Activated CD8-positive, alpha-beta memory T cell treated with anti-CD3 and anti-CD28 coated beads for 24 hours (primary cell): ENCODE results near the gene GJD4.
A peak's percentile ranks its signal among the peaks of the same experiment; 100 is the strongest.

Experiments used
- DNase-seq: peaks from one replicate; pipeline ENCODE4 v3.0.0-alpha.2; 2020

The GJD4 gene, protein sequence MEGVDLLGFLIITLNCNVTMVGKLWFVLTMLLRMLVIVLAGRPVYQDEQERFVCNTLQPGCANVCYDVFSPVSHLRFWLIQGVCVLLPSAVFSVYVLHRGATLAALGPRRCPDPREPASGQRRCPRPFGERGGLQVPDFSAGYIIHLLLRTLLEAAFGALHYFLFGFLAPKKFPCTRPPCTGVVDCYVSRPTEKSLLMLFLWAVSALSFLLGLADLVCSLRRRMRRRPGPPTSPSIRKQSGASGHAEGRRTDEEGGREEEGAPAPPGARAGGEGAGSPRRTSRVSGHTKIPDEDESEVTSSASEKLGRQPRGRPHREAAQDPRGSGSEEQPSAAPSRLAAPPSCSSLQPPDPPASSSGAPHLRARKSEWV

DNA sequence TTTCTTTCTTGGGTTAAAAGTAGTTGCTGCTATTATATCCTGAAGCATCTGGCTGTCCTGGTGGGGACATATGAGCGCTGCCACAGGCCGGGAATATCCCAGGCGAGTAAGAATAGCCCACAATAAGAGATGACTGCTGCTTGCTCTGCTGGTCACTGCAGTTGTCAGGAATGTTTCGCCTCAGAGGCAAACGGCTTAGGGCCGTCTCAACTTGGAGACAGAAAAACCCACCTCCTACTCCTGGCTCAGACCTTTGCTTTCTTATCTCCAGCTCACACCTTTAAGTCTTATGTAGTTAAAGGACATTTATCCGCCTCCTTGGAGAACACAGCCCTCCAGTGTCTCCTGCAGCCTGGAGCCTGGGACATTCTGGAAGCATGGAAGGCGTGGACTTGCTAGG is at the start of gene GJD4:
GJD4 (plus strand) TSS at position 151 of the 400 bp plus-strand sequence; CDS start at position 378, 227 bp downstream.
- no peak for DNase-seq

DNA sequence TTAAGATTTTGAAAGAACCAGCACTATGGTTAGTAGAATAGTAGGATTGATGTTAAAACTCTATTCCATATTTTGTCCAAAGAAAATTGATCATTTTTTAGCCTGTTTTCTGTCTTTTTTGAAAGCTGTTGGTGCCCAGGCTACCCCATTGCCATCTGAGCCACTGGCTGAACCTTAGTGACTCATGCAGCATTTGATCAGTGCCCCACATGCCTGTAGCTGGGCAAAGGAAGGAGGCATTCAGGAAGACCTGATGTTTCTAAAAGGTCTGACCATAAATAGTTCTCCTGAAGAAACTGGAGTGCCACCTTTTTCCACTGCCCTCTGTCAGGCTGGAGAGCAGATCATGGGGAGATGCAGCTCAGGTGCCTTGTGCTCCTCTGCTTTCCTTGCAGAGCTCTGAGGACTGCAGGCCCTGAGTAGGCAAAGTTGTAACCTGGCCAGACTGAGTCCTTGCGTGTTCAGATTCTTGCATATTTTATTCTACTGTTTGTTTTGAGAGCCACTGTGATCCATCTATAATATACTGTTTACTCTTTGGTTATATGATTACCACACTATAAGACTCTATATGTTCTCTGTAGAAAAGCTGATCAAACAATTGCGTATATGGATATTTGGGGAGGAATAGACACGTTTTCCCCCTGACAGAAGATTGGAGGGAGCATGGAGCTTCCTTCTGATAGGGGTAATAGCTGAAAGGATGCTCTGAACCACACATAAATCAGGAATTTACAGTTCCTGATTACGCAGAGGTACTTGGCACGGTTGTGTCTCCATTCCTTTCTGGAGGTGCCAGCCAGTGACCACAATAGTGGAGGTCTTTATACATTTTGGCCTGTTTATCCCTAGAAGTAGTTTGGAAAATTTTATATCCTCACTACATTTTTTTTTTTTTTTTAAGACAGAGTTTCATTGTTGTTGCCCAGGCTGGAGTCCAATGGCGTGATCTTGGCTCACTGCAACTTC is 48.9 kb upstream of the GJD4 start:
- no peak for DNase-seq

- DNase-seq, result no peak
Observed at GRCh38 chr10:35558276-35558675, 46.9 kb upstream of the GJD4 start.

- DNase-seq, result no peak
Observed at GRCh38 chr10:35559416-35559815, 45.7 kb upstream of the GJD4 start.

DNA sequence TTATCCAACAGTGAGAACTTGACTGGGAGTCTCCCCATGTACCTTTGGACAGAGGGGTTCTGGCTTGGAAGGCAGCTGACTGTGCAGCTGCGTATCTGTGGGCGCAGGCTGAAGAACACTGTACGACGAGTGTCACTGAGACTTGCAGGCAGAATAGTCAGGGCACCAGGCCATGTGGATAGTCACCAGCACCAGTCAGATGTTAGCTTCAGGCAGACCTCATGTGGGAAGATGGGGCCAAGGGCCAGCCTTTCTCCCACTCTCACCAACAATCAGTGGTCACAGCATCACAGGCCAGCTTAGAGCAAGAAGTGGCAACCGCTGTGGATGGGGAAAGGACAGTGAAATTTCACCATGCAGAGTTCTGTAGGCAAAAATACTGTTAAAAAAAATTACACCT is 43.4 kb upstream of the GJD4 start:
- peak; percentile 45 for DNase-seq

GRCh38 chr10:35562427-35562826 is 42.7 kb upstream of the GJD4 start:
- DNase-seq, result no peak

DNA sequence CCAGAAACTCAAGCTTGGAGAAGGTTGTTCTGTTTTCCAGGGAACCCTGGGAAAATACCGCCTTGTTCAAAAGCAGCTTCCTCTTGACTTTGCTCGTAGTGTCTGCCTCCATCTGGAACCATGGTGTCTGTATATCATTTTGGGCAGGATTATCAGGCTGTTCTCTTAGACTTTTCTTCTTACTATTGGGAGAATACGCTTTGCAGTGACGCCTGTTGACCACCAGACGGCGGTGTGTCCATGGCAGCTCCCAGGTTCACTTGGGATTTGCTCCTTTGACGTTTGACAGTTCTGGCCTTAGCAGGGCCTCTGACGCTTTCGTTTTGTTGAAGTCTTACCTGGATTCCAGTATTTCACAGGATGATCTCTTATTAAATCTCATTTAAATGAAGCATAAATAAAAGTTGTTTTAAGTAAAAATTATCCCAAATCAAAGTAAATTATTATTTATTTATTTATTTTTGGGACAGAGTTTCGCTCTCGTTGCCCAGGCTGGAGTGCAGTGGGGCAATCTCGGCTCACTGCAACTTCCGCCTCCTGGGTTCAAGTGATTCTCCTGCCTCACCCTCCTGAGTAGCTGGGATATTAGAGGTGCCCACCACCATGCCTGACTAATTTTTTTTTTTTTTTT is 41.8 kb upstream of the GJD4 start:
- DNase-seq, result peak; percentile 68

DNA sequence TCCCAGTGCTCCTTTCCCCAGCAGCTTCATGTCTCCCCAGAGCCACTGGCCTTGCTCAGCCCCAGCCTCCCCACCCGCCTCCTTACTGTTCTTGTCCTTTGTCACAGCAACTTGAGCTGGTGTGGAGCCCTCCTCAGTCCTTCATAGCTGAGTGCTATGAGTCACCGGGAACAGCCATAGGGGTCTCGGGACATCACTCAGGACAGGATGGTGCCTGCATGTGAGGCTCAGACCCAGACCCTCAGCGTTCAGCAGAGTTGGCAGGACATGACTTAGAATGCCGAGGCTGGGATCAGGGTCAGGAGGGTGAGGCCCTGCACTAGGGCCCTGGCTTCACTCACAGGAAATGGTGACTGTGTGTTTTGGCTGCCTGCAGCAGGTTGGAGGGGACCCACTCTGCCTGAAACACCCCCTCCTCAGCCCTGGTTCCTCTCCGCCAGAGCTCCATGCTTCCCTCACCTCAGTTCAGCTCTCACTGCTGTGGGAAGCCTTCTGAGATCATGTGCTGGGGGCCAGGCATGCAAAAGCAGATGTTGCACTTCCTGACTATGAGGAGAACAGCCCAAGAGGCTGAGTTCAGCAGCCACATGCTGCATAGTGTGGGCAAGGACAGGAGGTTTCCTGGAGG is 40.7 kb upstream of the GJD4 start:
- no peak for DNase-seq

DNA sequence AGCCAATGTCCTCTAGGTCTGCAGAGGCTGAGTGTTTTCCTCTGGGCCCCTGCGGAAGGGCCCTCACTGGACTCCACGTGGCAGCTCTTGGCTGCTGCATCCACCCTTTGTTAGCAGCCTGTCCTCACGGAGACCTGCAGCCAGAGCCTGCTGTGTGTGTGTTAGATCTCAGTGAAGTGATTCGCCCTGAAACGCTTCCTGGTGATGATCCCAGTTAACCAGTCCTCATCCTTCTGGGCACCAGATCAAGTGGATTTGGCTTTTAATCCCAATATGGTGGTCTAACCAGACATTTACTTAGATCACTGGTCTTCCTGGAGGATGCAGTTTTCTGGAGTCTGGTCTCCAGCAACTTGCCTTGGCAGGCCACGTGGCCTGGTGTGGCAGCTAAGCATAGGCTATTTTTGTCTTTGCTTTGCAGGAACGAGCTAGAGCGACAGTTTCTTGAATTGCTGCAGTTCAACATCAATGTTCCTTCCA is 39.5 kb upstream of the GJD4 start:
- DNase-seq, result no peak

- DNase-seq, result no peak
Observed at GRCh38 chr10:35567951-35568350, 37.2 kb upstream of the GJD4 start.

DNA sequence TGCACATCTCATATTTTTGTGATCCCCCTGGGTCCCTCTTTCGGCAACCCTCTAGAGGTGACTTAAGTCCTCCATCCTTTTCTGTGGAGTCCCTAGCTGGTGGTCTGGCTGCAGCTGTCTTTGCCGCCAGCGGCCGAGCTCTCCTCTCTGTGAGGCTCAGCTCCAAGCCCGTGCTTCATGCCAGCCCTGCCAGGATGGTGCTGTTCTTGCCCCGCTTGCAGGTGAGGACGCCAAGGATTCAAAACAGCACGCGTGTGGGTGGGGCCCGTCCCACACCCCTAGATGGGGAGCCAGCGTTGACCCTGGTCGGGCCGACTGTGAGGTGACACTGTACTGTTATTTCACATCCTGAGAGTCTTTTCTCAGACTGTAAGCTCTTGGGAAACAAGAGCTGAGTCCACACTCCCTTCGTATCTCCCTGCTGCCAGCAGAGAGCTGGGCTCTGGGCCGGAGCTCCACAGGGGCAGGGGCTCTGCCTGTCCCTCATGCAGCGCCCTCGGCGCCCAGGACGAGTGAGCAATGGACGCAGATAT is 36.6 kb upstream of the GJD4 start:
- no peak for DNase-seq

DNA sequence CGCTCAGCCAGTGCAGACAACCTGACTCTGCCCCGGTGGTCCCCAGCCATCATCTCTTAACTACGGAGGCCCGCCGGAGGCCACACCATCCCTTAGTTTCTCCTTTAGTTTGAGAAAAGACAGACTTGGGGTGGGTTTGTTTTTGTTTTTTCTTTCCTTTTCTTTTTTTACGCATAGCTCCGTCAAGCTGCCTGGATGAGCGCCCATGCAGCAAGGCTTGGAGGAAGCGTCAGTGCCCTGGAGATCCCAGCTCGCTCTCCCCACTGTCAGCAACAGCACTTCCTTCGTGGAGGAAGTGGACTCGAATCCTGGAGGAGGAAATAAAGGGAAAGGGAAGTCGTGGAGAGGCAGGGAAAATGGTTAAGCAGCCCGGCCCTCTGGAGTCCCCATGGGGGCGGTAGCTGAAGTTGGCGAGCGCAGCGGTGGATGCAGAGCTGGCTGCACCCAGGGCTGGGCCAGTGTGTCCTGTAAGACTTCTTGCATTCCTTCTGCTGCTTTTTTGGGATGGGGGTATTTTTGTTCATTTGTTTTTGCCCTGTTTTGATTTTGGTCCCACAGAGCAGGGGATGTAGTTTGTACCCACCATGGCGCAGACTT is 35.9 kb upstream of the GJD4 start:
- DNase-seq, result peak; percentile 7

GRCh38 chr10:35569836-35570235 is 35.3 kb upstream of the GJD4 start:
- DNase-seq, result peak; percentile 17

GRCh38 chr10:35570397-35570796 is 34.7 kb upstream of the GJD4 start:
- DNase-seq, result no peak

DNA sequence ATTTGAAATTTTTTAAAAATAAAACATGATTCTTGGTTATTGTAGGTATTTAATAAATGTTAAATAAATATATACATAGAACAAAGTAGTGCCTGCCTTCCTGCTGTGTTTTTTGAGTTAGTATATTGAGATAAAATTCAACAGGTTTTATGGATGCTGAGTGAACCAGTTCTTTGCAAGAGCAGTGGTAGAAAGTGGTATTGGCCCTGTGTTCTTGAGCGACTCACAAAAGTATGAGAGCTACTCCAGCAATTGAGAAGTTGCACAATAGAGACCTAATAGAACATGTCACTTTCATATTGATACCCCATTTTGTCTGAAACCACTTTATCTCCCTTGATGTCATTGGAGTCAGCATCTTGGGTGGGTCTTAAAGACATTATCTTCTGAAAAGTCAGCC is 32.6 kb upstream of the GJD4 start:
- no peak for DNase-seq

- DNase-seq, result peak; percentile 17
Observed at GRCh38 chr10:35573796-35574195, 31.3 kb upstream of the GJD4 start.

DNA sequence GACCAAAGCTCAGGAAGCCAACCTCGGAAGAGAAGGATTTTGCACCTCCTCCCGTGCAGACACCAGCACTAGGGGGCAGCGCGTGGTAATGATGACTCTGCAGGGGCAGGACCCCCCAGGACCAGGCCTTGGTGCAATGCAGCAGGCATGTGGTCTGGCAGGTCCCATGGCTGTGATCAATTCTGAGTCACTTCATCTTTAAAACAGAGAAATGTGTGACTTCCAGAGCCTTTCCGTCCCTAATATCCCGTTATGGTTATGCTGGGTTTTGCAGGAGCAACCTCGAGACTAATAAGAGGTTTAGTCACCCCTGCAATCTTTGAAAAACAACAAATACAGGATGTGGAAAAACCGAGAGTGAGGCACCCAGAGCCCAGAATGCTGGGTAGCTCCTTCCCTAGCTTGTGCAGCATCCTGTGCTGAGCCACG is 30.2 kb upstream of the GJD4 start:
- no peak for DNase-seq

GRCh38 chr10:35575640-35576039 is 29.5 kb upstream of the GJD4 start:
- no peak for DNase-seq

DNA sequence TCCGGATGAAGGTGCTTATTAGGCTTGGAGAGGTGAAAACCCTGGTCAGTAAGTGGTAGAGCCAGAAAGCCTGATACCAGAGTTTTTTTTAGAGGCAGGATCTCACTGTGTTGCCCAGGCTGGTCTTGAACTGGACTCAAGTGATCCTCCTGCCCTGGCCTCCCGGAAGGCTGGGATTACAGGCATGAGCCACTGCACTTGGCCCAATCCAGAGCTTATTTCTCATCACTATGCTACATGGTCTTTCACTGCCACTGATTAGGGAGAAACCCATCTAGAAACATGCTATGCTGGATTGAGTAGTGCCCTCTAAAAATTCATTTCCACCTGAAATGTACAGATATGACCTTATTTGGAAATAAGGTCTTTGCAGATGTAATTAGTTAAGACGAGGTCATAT is 28.4 kb upstream of the GJD4 start:
- DNase-seq, result no peak

GRCh38 chr10:35577926-35578617 is 27.1 kb upstream of the GJD4 start:
- DNase-seq, result no peak

DNA sequence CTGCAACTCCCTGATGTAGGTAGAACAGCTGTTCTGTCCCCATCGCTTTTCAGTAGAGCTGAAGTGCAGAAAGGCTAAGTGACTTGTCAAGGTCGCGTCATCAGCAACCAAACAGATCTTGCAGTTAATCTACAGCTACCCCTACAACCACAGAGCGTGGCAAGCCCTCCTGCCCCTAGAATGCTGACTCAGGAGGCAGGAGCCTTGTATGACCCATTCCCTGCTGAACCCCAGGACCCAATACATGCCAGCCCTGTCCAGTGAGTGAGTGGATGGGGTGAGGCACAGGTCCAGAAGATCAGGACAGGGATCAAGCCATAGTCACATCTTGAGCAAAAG is 26.6 kb upstream of the GJD4 start:
- no peak for DNase-seq

DNA sequence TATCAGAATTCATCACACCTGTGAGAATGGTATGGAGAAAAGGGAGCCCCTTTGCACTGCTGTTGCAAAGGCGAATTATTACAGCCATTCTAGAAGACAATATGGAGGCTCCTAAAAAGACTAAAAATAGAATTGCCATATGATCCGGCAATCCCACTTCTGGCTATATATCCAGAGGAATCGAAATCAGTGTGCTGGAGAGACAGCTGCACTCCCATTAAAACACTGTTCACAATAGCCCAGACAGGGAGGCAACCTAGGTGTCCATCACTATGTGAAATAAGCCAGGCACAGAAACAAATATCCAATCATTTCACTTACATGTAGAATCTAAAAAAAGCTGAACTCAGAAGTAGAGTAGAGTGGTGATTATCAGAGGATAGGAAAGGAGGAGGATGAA is 26.0 kb upstream of the GJD4 start:
- DNase-seq, result no peak
